Panc1 (cell line): ENCODE data around the gene DLGAP4. TPM values are rescaled to one million over a fixed set of nuclear protein-coding genes. Genes with fewer than 3 reads are reported as not detected.

Experiments used
- ATAC-seq: fragments of 200-7000 bp; cut with Tn5 transposase; 2 replicates; pipeline ENCODE4 v1.9.1; 2020; ENCODE audit warnings: mild to moderate bottlenecking, moderate library complexity
- BruUV-seq: library from RNA; stranded (reverse); fragments of 400-500 nt; replicated peaks from 2 replicates; lab custom pipeline; 2021; lab: Mats Ljungman, UMichigan
- CTCF ChIA-PET: fragments of 300-600 bp; sonication (Branson Sonifier 250); formaldehyde crosslinking; loops from one replicate; lab custom pipeline; 2022; ENCODE audit warnings: antibody characterized with exemption; lab: Charles Lee
- POLR2A ChIA-PET: fragments of 300-600 bp; sonication (Branson Sonifier 250); formaldehyde crosslinking; loops from one replicate; lab custom pipeline; 2022; ENCODE audit warnings: antibody characterized with exemption; lab: Charles Lee
- DNase-seq: peaks from one replicate; pipeline ENCODE4 v3.0.0-alpha.2; 2010; ENCODE audit warnings: low read depth, low spot score
- H3K27ac ChIP-seq: 2 replicates; pipeline ENCODE4 v1.5.1; 2011; ENCODE audit warnings: mild to moderate bottlenecking, low read length, inconsistent platforms
- H3K27me3 ChIP-seq: fragments of 200-500 bp; sonication (Bioruptor generic); 2 replicates; pipeline ENCODE4 v1.6.0; 2014; ENCODE audit warnings: low read length, inconsistent platforms; ENCODE audit not compliant: control insufficient read depth, insufficient read depth
- H3K36me3 ChIP-seq: fragments of 200-500 bp; sonication (Bioruptor generic); 2 replicates; pipeline ENCODE4 v1.5.1; 2014; ENCODE audit warnings: inconsistent platforms, mild to moderate bottlenecking, low read length, moderate library complexity; ENCODE audit not compliant: control insufficient read depth, insufficient read depth
- H3K4me1 ChIP-seq: 2 replicates; pipeline ENCODE4 v1.5.1; 2011; ENCODE audit warnings: inconsistent platforms, mild to moderate bottlenecking, low read length, moderate library complexity; ENCODE audit not compliant: control insufficient read depth, insufficient read depth
- H3K4me3 ChIP-seq, 2 experiments: 2 replicates each; pipeline ENCODE4 v1.5.1; 2011 to 2012; ENCODE audit warnings: low read depth in 2 of 2, low read length in 2 of 2, mild to moderate bottlenecking in 2 of 2, inconsistent platforms in 1 of 2, moderate library complexity in 1 of 2
- H3K9me3 ChIP-seq: fragments of 200-500 bp; sonication (Bioruptor generic); 2 replicates; pipeline ENCODE4 v1.5.1; 2014; ENCODE audit warnings: low read depth, mild to moderate bottlenecking, inconsistent platforms, low read length, moderate library complexity; ENCODE audit not compliant: control insufficient read depth, insufficient read depth
- POLR2AphosphoS5 ChIP-seq: IDR thresholded peaks from 2 replicates; pipeline ENCODE4 v1.6.1; 2012; ENCODE audit warnings: mild to moderate bottlenecking, low read depth, low read length, moderate library complexity
- REST ChIP-seq, 2 experiments: IDR thresholded peaks; 2 replicates each; pipeline ENCODE4 v1.6.1; 2011 to 2012; ENCODE audit warnings: low read depth in 2 of 2, control low read depth in 1 of 2, low read length in 1 of 2, mild to moderate bottlenecking in 1 of 2, moderate library complexity in 1 of 2; ENCODE audit not compliant: insufficient read depth in 1 of 2
- SIN3A ChIP-seq: IDR thresholded peaks from 2 replicates; pipeline ENCODE4 v1.6.1; 2012; ENCODE audit warnings: low read depth, mild to moderate bottlenecking, low read length, moderate library complexity, borderline replicate concordance; ENCODE audit not compliant: insufficient read depth
- TCF7L2 ChIP-seq: IDR thresholded peaks from 2 replicates; pipeline ENCODE4 v1.6.1; 2011; ENCODE audit warnings: mild to moderate bottlenecking, low read depth, low read length, inconsistent platforms
- in situ Hi-C: cut with HindIII; loops from 2 replicates; pipeline ENCODE4 v1.10.0; 2016; ENCODE audit warnings: low sequenced_read_pairs, low pct_unique_long_range_greater_than_20kb
- intact Hi-C: fragments of 100-400 bp; cut with micrococcal nuclease; formaldehyde crosslinking; loops from one replicate; pipeline ENCODE4 v1.10.0; 2022; ENCODE audit not compliant: unreplicated experiment
- total RNA-seq: library from RNA; stranded (reverse); gene quantifications from one replicate; pipeline ENCODE4 v1.2.1, GENCODE V29; 2021; ENCODE audit not compliant: unreplicated experiment
- TF ChIP-seq, protein P1 (sequence below): fragments of 450-650 bp; IDR thresholded peaks from 2 replicates; pipeline ENCODE4 v1.5.1; 2017; ENCODE audit warnings: mild to moderate bottlenecking

The DLGAP4 gene
- total RNA-seq, 1 experiment from 2014 or later, result 52.5 TPM

GRCh38 chr20:36532822-36533221, 226.7 kb downstream of the DLGAP4 start:
- H3K27me3 ChIP-seq, result no peaks in the 10 kb centered on the region
- ATAC-seq, result no peak
- in situ Hi-C loops, result no loop called here

GRCh38 chr20:36538026-36538722, 232.0 kb downstream of the DLGAP4 start:
- Histone ChIP-seq H3K27ac (no peak overlapping the region), H3K27me3 (no peaks in the 10 kb centered on the region), H3K4me1 (peaks cover 5% of the 10 kb centered on the region), H3K9me3 (no peaks in the 10 kb centered on the region), H3K4me3 (no peak overlapping the region), H3K36me3 (no peaks in the 10 kb centered on the region)
- no TSS peak for BruUV-seq
- no peak for ATAC-seq
- in situ Hi-C loops (no loop called here), intact Hi-C loops (no loop called here)
- TF ChIP-seq SIN3A, result no peak
- no peak for TF ChIP-seq TCF7L2
- TF ChIP-seq, protein P1, sequence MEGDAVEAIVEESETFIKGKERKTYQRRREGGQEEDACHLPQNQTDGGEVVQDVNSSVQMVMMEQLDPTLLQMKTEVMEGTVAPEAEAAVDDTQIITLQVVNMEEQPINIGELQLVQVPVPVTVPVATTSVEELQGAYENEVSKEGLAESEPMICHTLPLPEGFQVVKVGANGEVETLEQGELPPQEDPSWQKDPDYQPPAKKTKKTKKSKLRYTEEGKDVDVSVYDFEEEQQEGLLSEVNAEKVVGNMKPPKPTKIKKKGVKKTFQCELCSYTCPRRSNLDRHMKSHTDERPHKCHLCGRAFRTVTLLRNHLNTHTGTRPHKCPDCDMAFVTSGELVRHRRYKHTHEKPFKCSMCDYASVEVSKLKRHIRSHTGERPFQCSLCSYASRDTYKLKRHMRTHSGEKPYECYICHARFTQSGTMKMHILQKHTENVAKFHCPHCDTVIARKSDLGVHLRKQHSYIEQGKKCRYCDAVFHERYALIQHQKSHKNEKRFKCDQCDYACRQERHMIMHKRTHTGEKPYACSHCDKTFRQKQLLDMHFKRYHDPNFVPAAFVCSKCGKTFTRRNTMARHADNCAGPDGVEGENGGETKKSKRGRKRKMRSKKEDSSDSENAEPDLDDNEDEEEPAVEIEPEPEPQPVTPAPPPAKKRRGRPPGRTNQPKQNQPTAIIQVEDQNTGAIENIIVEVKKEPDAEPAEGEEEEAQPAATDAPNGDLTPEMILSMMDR, result no peak
- no peak for TF ChIP-seq POLR2AphosphoS5
- TF ChIP-seq REST (IDR thresholded peaks at IDR 0.05; ENCODE audit: insufficient read depth in 1 of 2, low read depth in 2 of 2, low read length in 1 of 2), result no peak
- CTCF ChIA-PET, result interaction anchor here (0.7 kb wide), 1 partner anchor 183 kb away, joined by 3 read pairs; no protein-coding TSS in a partner anchor
- POLR2A ChIA-PET, result interaction anchor here (0.6 kb wide), 1 partner anchor 10 kb away, joined by 10 read pairs; no protein-coding TSS in a partner anchor
- no peak for DNase-seq

More at GRCh38 chr20:36532822-36533221, 226.7 kb downstream of the DLGAP4 start:
- H3K9me3 ChIP-seq, result no peaks in the 10 kb centered on the region
- intact Hi-C loops, result no loop called here
- BruUV-seq, result no TSS peak
- ChIA-PET POLR2A (interaction anchor here (0.6 kb wide), 1 partner anchor 379 kb away, joined by 3 read pairs; no protein-coding TSS in a partner anchor), CTCF (no interaction called here)
- no peak overlapping the region for H3K4me3 ChIP-seq
- TF ChIP-seq REST (IDR thresholded peaks at IDR 0.05; ENCODE audit: insufficient read depth in 1 of 2, low read depth in 2 of 2, low read length in 1 of 2) (no peak), SIN3A (no peak), POLR2AphosphoS5 (no peak), TCF7L2 (no peak)
- TF ChIP-seq, protein P1, result no peak
- no peak overlapping the region for H3K27ac ChIP-seq
- DNase-seq, result no peak
- no peaks in the 10 kb centered on the region for H3K36me3 ChIP-seq
- no peaks in the 10 kb centered on the region for H3K4me1 ChIP-seq
